Measurements from ENCODE around the gene TEAD1.

GRCh38 chr11:12975195-12975594 is 301.0 kb downstream of the TEAD1 start:
- TF ChIP-seq CTCF (IDR thresholded peaks at IDR 0.05) (no peak), POLR2A (IDR thresholded peaks at IDR 0.05) (no peak), EP300 (IDR thresholded peaks at IDR 0.05) (no peak)
